Ishikawa (cell line): ENCODE data around the gene U2AF2.

Experiments used
- CEBPB ChIP-seq: IDR thresholded peaks from 2 replicates; pipeline ENCODE4 v1.6.1; 2012
- CREB1 ChIP-seq: IDR thresholded peaks from 2 replicates; pipeline ENCODE4 v1.6.1; 2012; ENCODE audit warnings: low read depth
- EGR1 ChIP-seq: IDR thresholded peaks from 2 replicates; pipeline ENCODE4 v1.6.1; 2012
- EP300 ChIP-seq: IDR thresholded peaks from 2 replicates; pipeline ENCODE4 v1.6.1; 2012; ENCODE audit warnings: borderline replicate concordance
- FOXM1 ChIP-seq: IDR thresholded peaks from 2 replicates; pipeline ENCODE4 v1.6.1; 2012; ENCODE audit warnings: low read depth, borderline replicate concordance
- MAX ChIP-seq: IDR thresholded peaks from 2 replicates; pipeline ENCODE4 v1.6.1; 2012
- NFIC ChIP-seq: IDR thresholded peaks from 2 replicates; pipeline ENCODE4 v1.6.1; 2012
- RAD21 ChIP-seq: IDR thresholded peaks from 2 replicates; pipeline ENCODE4 v1.6.1; 2012; ENCODE audit warnings: low read depth
- REST ChIP-seq: IDR thresholded peaks from 2 replicates; pipeline ENCODE4 v1.6.1; 2012; ENCODE audit warnings: low read depth, mild to moderate bottlenecking
- TAF1 ChIP-seq: IDR thresholded peaks from 2 replicates; pipeline ENCODE4 v1.6.1; 2012; ENCODE audit warnings: low read depth, mild to moderate bottlenecking
- TCF12 ChIP-seq: IDR thresholded peaks from 2 replicates; pipeline ENCODE4 v1.6.1; 2012; ENCODE audit warnings: low read depth
- USF1 ChIP-seq: IDR thresholded peaks from 2 replicates; pipeline ENCODE4 v1.6.1; 2012
- YY1 ChIP-seq: IDR thresholded peaks from 2 replicates; pipeline ENCODE4 v1.6.1; 2012; ENCODE audit warnings: low read depth
- ZBTB7A ChIP-seq: IDR thresholded peaks from 2 replicates; pipeline ENCODE4 v1.6.1; 2012; ENCODE audit warnings: low read depth

DNA sequence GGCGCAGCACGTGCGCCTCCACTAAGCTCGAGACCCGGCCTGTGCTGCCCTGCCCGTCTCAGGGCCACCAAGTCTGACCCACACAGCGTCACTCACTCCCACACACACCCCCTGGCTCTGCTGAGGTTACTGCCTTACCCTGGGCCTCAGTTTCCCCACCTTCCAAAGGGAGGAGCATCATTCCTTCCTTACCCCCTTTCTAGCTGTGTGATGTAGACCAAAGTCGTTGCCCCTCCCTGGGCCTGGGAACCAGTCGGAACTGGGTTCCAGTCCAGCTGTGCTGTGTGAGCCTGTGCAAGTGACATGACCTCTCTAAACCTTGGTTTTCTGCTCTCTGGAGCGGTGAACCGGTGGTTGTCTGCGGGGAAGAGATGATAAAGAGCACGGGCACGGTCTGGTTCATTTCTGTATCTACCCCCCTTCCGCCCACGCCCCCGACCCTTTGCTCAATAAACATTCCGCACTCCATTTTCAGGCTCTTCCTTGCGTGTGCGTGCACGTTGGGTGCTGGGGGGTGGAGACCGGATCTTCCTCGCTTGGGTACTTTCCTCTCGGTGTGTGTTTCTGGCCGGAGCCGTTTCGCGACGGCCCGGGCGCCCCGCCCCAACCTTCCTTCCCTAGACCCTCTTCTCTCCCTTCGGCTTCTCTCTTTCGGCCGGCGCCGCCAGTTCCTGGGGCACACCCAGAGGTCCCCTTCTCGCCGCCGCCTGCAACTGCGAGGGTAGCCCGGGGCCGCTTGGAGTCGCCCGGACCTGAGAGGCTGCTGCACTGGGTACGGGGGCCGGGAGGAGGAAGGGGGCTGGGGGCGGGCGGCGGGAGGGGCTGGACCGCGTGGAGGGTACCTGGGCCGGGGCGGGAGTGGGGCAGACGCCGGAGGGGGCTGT, 11.6 kb upstream of the U2AF2 start, which contains the start of gene ZNF581:
- TF ChIP-seq EGR1 (peak; percentile 56; the same call in 1 of the 2 replicates), TCF12 (peak; percentile 74), EP300 (no peak; the same call in 1 of the 2 replicates), MAX (peak; percentile 76), ZBTB7A (peak; percentile 84), TAF1 (peak; percentile 94), RAD21 (no peak), CEBPB (peak; percentile 56; the same call in 1 of the 2 replicates), USF1 (peak; percentile 38), REST (no peak), YY1 (peak; percentile 64; the same call in 1 of the 2 replicates), CREB1 (0 out of 2 replicates have a peak, but pooled peaks have one; percentile 23), FOXM1 (no peak), NFIC (peak; percentile 37)
